Activated naive CD8-positive, alpha-beta T cell treated with anti-CD3 and anti-CD28 coated beads, Interleukin-2, amount 10 ng/mL, durations not matched to agents 7 days and 5 days (primary cell): ENCODE data around the gene DLX5. TPM values are rescaled to one million over a fixed set of nuclear protein-coding genes. Genes with fewer than 3 reads are reported as not detected.

Experiments used
- ATAC-seq: fragments of 150-1000 bp; cut with Tn5 transposase; one replicate; pipeline ENCODE4 v1.10.0; 2021; ENCODE audit warnings: low read depth, moderate library complexity
- POLR2A ChIA-PET: fragments of 350-600 bp; sonication (Branson Sonifier 250); formaldehyde crosslinking; loops from one replicate; lab custom pipeline; 2021; ENCODE audit warnings: antibody characterized with exemption; lab: Charles Lee
- DNase-seq: peaks from one replicate; pipeline ENCODE4 v3.0.0; 2021
- H3K27ac Mint-ChIP-seq: one replicate; pipeline ENCODE4 v1.8.0; 2022; ENCODE audit warnings: mild to moderate bottlenecking, mixed read lengths
- H3K27me3 Mint-ChIP-seq: one replicate; pipeline ENCODE4 v1.8.0; 2022; ENCODE audit warnings: mild to moderate bottlenecking, moderate library complexity, mixed read lengths
- H3K36me3 Mint-ChIP-seq: one replicate; pipeline ENCODE4 v1.8.0; 2021; ENCODE audit warnings: mild to moderate bottlenecking, mixed read lengths
- H3K4me1 Mint-ChIP-seq: one replicate; pipeline ENCODE4 v1.8.0; 2021; ENCODE audit warnings: mixed read lengths
- H3K4me3 Mint-ChIP-seq: one replicate; pipeline ENCODE4 v1.8.0; 2022; ENCODE audit warnings: mild to moderate bottlenecking, moderate library complexity, mixed read lengths
- H3K9me3 Mint-ChIP-seq: one replicate; pipeline ENCODE4 v1.8.0; 2021; ENCODE audit warnings: mixed read lengths
- total RNA-seq, 2 experiments: library from RNA; stranded (reverse); gene quantifications; one replicate each; pipeline ENCODE4 v1.2.3, GENCODE V29; 2021

The DLX5 gene
- total RNA-seq, 2 experiments from 2014 or later = not detected

- Mint-ChIP-seq H3K27me3 (peaks cover 97% of the 10 kb centered on the region), H3K4me3 (no peak overlapping the region), H3K27ac (no peak overlapping the region), H3K4me1 (no peaks in the 10 kb centered on the region), H3K36me3 (peaks cover 6% of the 10 kb centered on the region), H3K9me3 (peaks cover 6% of the 10 kb centered on the region)
- no peak for DNase-seq
- no peak for ATAC-seq
- POLR2A ChIA-PET = no interaction called here
These were observed 28.3 kb downstream of the DLX5 start for GRCh38 chr7:96996111-96996957.

GRCh38 chr7:96995406-96996110 lies 29.1 kb downstream of the DLX5 start:
- ATAC-seq (no peak), DNase-seq (no peak)
- Mint-ChIP-seq H3K4me1 (no peaks in the 10 kb centered on the region), H3K27me3 (peaks cover 94% of the 10 kb centered on the region), H3K36me3 (peaks cover 6% of the 10 kb centered on the region), H3K4me3 (no peak overlapping the region), H3K9me3 (peaks cover 6% of the 10 kb centered on the region), H3K27ac (no peak overlapping the region)
- POLR2A ChIA-PET = no interaction called here

GRCh38 chr7:96993980-96994379 lies 30.7 kb downstream of the DLX5 start:
- no peak for ATAC-seq
- Mint-ChIP-seq H3K9me3 (peaks cover 6% of the 10 kb centered on the region), H3K36me3 (peaks cover 4% of the 10 kb centered on the region), H3K27me3 (peaks cover 94% of the 10 kb centered on the region), H3K27ac (no peak overlapping the region), H3K4me1 (no peaks in the 10 kb centered on the region), H3K4me3 (no peak overlapping the region)
- POLR2A ChIA-PET = no interaction called here
- DNase-seq = no peak

GRCh38 chr7:96993094-96993865 lies 31.4 kb downstream of the DLX5 start:
- Mint-ChIP-seq H3K9me3 (peaks cover 6% of the 10 kb centered on the region), H3K27me3 (peaks cover 92% of the 10 kb centered on the region), H3K4me1 (no peaks in the 10 kb centered on the region), H3K4me3 (no peak overlapping the region), H3K36me3 (peaks cover 2% of the 10 kb centered on the region), H3K27ac (no peak overlapping the region)
- POLR2A ChIA-PET = no interaction called here
- ATAC-seq = no peak
- no peak for DNase-seq

- DNase-seq (no peak), ATAC-seq (no peak)
- no peak overlapping the region for H3K4me3 Mint-ChIP-seq
- peaks cover 6% of the 10 kb centered on the region for H3K9me3 Mint-ChIP-seq
- POLR2A ChIA-PET = no interaction called here
- H3K36me3 Mint-ChIP-seq = peaks cover 2% of the 10 kb centered on the region
- H3K27me3 Mint-ChIP-seq = peaks cover 89% of the 10 kb centered on the region
- H3K4me1 Mint-ChIP-seq = no peaks in the 10 kb centered on the region
- no peak overlapping the region for H3K27ac Mint-ChIP-seq
These were observed 32.2 kb downstream of the DLX5 start for GRCh38 chr7:96992192-96993005.

- Mint-ChIP-seq H3K9me3 (peaks cover 4% of the 10 kb centered on the region), H3K36me3 (peaks cover 2% of the 10 kb centered on the region), H3K27ac (no peak overlapping the region), H3K4me3 (no peak overlapping the region), H3K27me3 (peaks cover 88% of the 10 kb centered on the region), H3K4me1 (no peaks in the 10 kb centered on the region)
- ATAC-seq (no peak), DNase-seq (no peak)
- POLR2A ChIA-PET = no interaction called here
These were observed 33.0 kb downstream of the DLX5 start for GRCh38 chr7:96991546-96992191.

GRCh38 chr7:96989859-96990317 lies 34.7 kb downstream of the DLX5 start:
- ATAC-seq = no peak
- H3K4me1 Mint-ChIP-seq = no peaks in the 10 kb centered on the region
- POLR2A ChIA-PET = no interaction called here
- H3K4me3 Mint-ChIP-seq = no peak overlapping the region
- peaks cover 2% of the 10 kb centered on the region for H3K36me3 Mint-ChIP-seq
- peaks cover 4% of the 10 kb centered on the region for H3K9me3 Mint-ChIP-seq
- H3K27ac Mint-ChIP-seq = no peak overlapping the region
- no peak for DNase-seq
- H3K27me3 Mint-ChIP-seq = peaks cover 84% of the 10 kb centered on the region

- POLR2A ChIA-PET = no interaction called here
- Mint-ChIP-seq H3K4me3 (no peak overlapping the region), H3K27ac (no peak overlapping the region), H3K9me3 (peaks cover 4% of the 10 kb centered on the region), H3K4me1 (no peaks in the 10 kb centered on the region), H3K36me3 (peaks cover 2% of the 10 kb centered on the region), H3K27me3 (peaks cover 83% of the 10 kb centered on the region)
- ATAC-seq (no peak), DNase-seq (no peak)
These were observed 35.3 kb downstream of the DLX5 start for GRCh38 chr7:96989241-96989858.

- Mint-ChIP-seq H3K4me1 (no peaks in the 10 kb centered on the region), H3K27me3 (peaks cover 66% of the 10 kb centered on the region), H3K9me3 (peaks cover 1% of the 10 kb centered on the region), H3K4me3 (no peak overlapping the region), H3K36me3 (no peaks in the 10 kb centered on the region), H3K27ac (no peak overlapping the region)
- ATAC-seq = no peak
- DNase-seq = no peak
- POLR2A ChIA-PET = no interaction called here
These were observed 36.9 kb downstream of the DLX5 start for GRCh38 chr7:96987719-96988118.

- no peaks in the 10 kb centered on the region for H3K9me3 Mint-ChIP-seq
- no peak for ATAC-seq
- POLR2A ChIA-PET = no interaction called here
- peaks cover 58% of the 10 kb centered on the region for H3K27me3 Mint-ChIP-seq
- H3K4me3 Mint-ChIP-seq = no peak overlapping the region
- DNase-seq = no peak
- no peak overlapping the region for H3K27ac Mint-ChIP-seq
- no peaks in the 10 kb centered on the region for H3K4me1 Mint-ChIP-seq
- H3K36me3 Mint-ChIP-seq = no peaks in the 10 kb centered on the region
These were observed 37.7 kb downstream of the DLX5 start for GRCh38 chr7:96986901-96987300.

GRCh38 chr7:96985992-96986391 lies 38.6 kb downstream of the DLX5 start:
- Mint-ChIP-seq H3K4me1 (no peaks in the 10 kb centered on the region), H3K27me3 (peaks cover 52% of the 10 kb centered on the region), H3K36me3 (no peaks in the 10 kb centered on the region), H3K9me3 (no peaks in the 10 kb centered on the region), H3K4me3 (no peak overlapping the region), H3K27ac (no peak overlapping the region)
- ATAC-seq (no peak), DNase-seq (no peak)
- POLR2A ChIA-PET = no interaction called here

GRCh38 chr7:96982586-96982985 lies 42.0 kb downstream of the DLX5 start:
- ATAC-seq (no peak), DNase-seq (no peak)
- H3K36me3 Mint-ChIP-seq = no peaks in the 10 kb centered on the region
- no peaks in the 10 kb centered on the region for H3K4me1 Mint-ChIP-seq
- peaks cover 33% of the 10 kb centered on the region for H3K27me3 Mint-ChIP-seq
- H3K27ac Mint-ChIP-seq = no peak overlapping the region
- POLR2A ChIA-PET = no interaction called here
- no peak overlapping the region for H3K4me3 Mint-ChIP-seq
- no peaks in the 10 kb centered on the region for H3K9me3 Mint-ChIP-seq
